Activated CD4-positive, CD25-positive, alpha-beta regulatory T cell treated with anti-CD3 and anti-CD28 coated beads, Interleukin-2, amount 50 U/mL, for 72 hours (primary cell): ENCODE data around the gene SPATA31A1.
"Not testable (repeated sequence)": the region's sequence is repeated elsewhere in the genome, so short reads cannot be mapped to it uniquely, and the experiment has no call there.

Experiments used
- DNase-seq: peaks from one replicate; pipeline ENCODE4 v3.0.0; 2021

SPATA31A1 gene

GRCh38 chr9:39355369-39355768, at the start of gene SPATA31A1:
Gene SPATA31A1, plus strand, starts transcription at chr9:39355669. Its CDS starts 62 bp downstream, at chr9:39355731.
- DNase-seq, result not testable (repeated sequence)

GRCh38 chr9:39407261-39408204, 52.1 kb downstream of the SPATA31A1 start:
- DNase-seq, result not testable (repeated sequence)

DNA sequence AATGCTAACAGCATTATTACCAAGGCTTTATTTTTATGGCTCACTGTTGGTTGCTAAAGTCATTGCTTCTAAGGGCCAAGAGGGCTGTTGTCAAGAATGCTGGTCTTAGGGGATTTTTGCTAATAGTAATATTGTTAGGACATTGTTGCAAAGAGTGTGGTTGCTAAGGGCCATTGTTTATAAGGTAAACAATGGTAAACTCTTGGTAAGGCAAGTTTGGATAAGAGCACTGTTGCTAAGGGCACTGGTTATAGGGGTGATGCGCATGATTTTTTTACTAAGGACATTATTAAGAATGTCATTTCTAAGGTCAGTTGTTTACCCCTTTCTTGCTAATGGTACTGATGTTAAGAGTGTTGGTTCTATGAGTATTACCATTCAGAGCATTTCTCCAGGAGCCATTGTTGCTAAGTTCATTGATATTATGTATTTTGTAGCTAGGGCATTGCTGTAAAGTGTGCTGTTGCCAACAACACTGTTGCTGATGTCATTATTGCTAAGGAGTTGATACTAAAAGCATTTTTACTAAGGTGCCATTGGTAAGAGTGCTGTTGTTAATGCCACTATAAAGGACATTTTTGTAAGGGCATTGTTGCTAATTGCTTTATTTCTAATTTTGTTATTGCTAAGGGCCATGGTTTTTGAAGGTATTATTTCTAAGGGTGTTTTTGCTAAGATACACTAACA, 55.9 kb downstream of the SPATA31A1 start:
- not testable (repeated sequence) for DNase-seq
